ENCODE results near the gene SLC1A4.

- TF ChIP-seq POLR2AphosphoS5 (IDR thresholded peaks at IDR 0.05) (no peak), CTCF (IDR thresholded peaks at IDR 0.05) (no peak)
Measured at GRCh38 chr2:64990876-64991275, 1.7 kb downstream of the SLC1A4 start.

All from breast epithelium (tissue), 3 donors.